Lower leg skin (tissue), 4 donors: Measurements from ENCODE around the gene PLIN4. TPM values are rescaled to one million over a fixed set of nuclear protein-coding genes. Genes with fewer than 3 reads are reported as not detected.

ENCODE experiments used
- DNase-seq, 2 donors: peaks; one replicate each; pipeline ENCODE4 v3.0.0-alpha.2; 2019; ENCODE audit warnings: low spot score in 2 of 2
- H3K4me3 ChIP-seq: fragments of 200-600 bp; sonication (generic); 2 replicates; pipeline ENCODE4 v1.5.1; 2017; ENCODE audit warnings: mild to moderate bottlenecking, low read depth; ENCODE audit not compliant: poor library complexity, severe bottlenecking
- CTCF ChIP-seq, 3 donors: fragments of 450-650 bp; IDR thresholded peaks; one replicate each; pipeline ENCODE4 v1.5.1; 2016; ENCODE audit warnings: antibody characterized with exemption in 3 of 3, mild to moderate bottlenecking in 3 of 3, moderate library complexity in 2 of 3
- POLR2A ChIP-seq, 2 donors: fragments of 450-650 bp; IDR thresholded peaks; one replicate each; pipeline ENCODE4 v1.6.1; 2016 to 2017; ENCODE audit warnings: antibody characterized with exemption in 2 of 2, mild to moderate bottlenecking in 1 of 2, moderate library complexity in 1 of 2
- WGBS, 2 donors: methylation state at CpG; one replicate each; pipeline ENCODE4 v1.1.5; 2018; 5-methylcytosine and 5-hydroxymethylcytosine counted together
- intact Hi-C: fragments of 100-400 bp; cut with DNase I; formaldehyde crosslinking; loops from one replicate; pipeline ENCODE4 v1.15.0; 2023; ENCODE audit warnings: low total_unique reads
- total RNA-seq, 4 donors: library from RNA; depleted of rRNA; stranded (reverse); fragments of >200 nt; gene quantifications; one replicate each; pipeline ENCODE4 v1.1.0, GENCODE V29; 2016

PLIN4 gene
- total RNA-seq, 4 donors from 2014 or later = 10.6 to 55.1 (median 24.2) TPM

GRCh38 chr19:4508698-4509097, 9.6 kb downstream of the PLIN4 start:
- TF ChIP-seq CTCF (IDR thresholded peaks at IDR 0.05) (no peak), POLR2A (IDR thresholded peaks at IDR 0.05) (no peak)
- DNase-seq = no peak
- intact Hi-C loops = no loop called here
- WGBS, 2 donors = 70 to 86% methylated on average over 13 to 15 of the region's 21 CpGs
- H3K4me3 ChIP-seq = no peak overlapping the region

GRCh38 chr19:4507804-4508203, 10.5 kb downstream of the PLIN4 start:
- DNase-seq = no peak
- TF ChIP-seq POLR2A (IDR thresholded peaks at IDR 0.05) = no peak
- H3K4me3 ChIP-seq = no peak overlapping the region
- WGBS, 2 donors = 74 to 80% methylated on average over 17 of the region's 17 CpGs
- intact Hi-C loops = no loop called here

GRCh38 chr19:4507150-4507452, 11.2 kb downstream of the PLIN4 start:
- no peak overlapping the region for H3K4me3 ChIP-seq
- TF ChIP-seq POLR2A (IDR thresholded peaks at IDR 0.05) (no peak), CTCF (IDR thresholded peaks at IDR 0.05) (no peak)
- intact Hi-C loops = no loop called here
- DNase-seq = no peak
- 85 to 86% methylated on average over 8 to 12 of the region's 12 CpGs for WGBS, 2 donors

GRCh38 chr19:4506449-4507149, 11.7 kb downstream of the PLIN4 start:
- DNase-seq = no peak
- H3K4me3 ChIP-seq = no peak overlapping the region
- 78 to 85% methylated on average over 17 of the region's 17 CpGs for WGBS, 2 donors
- no peak for TF ChIP-seq POLR2A (IDR thresholded peaks at IDR 0.05)
- no peak for TF ChIP-seq CTCF (IDR thresholded peaks at IDR 0.05)
- intact Hi-C loops = no loop called here

GRCh38 chr19:4505570-4506448, 12.5 kb downstream of the PLIN4 start:
- 92% methylated on average over 34 of the region's 34 CpGs for WGBS, 2 donors

More at GRCh38 chr19:4505570-4506448, 12.5 kb downstream of the PLIN4 start:
- intact Hi-C loops = no loop called here
- H3K4me3 ChIP-seq = no peak overlapping the region
- no peak for TF ChIP-seq CTCF (IDR thresholded peaks at IDR 0.05)
- no peak for TF ChIP-seq POLR2A (IDR thresholded peaks at IDR 0.05)
- no peak for DNase-seq
